Stomach (tissue), 4 donors: ENCODE results near the gene CEP85L.

ENCODE experiments used
- CTCF ChIP-seq, 7 experiments: fragments of 450-650 bp in 4 of 7; fragments of 200-600 bp in 3 of 7; sonication (generic) in 3 of 7; IDR thresholded peaks; one replicate each; pipeline ENCODE4 v1.5.1; 2016 to 2019; ENCODE audit warnings: antibody characterized with exemption in 7 of 7, control low read depth in 2 of 7, mild to moderate bottlenecking in 1 of 7
- POLR2A ChIP-seq, 4 donors: fragments of 450-650 bp; IDR thresholded peaks; one replicate each; pipeline ENCODE4 v1.6.1; 2016; ENCODE audit warnings: antibody characterized with exemption in 4 of 4, control low read depth in 2 of 4, mild to moderate bottlenecking in 1 of 4, moderate library complexity in 1 of 4
- POLR2AphosphoS5 ChIP-seq, 3 donors: sonication (generic); formaldehyde crosslinking; IDR thresholded peaks; one replicate each; pipeline ENCODE4 v1.6.1; 2016; ENCODE audit warnings: antibody characterized with exemption in 3 of 3

- no peak for TF ChIP-seq CTCF (IDR thresholded peaks at IDR 0.05)
- no peak for TF ChIP-seq POLR2AphosphoS5 (IDR thresholded peaks at IDR 0.05)
- no peak for TF ChIP-seq POLR2A (IDR thresholded peaks at IDR 0.05)
Measured at GRCh38 chr6:118460958-118461470, 190.4 kb downstream of the CEP85L start.
